Loucy (cell line): ENCODE measurements around the gene ZNHIT1.

Source experiments
- CTCF ChIP-seq: fragments of 200-600 bp; sonication (generic); conservative IDR thresholded peaks from 2 replicates; pipeline ENCODE4 v1.5.1; 2014; ENCODE audit warnings: mild to moderate bottlenecking, antibody characterized with exemption, low read length
- EZH2phosphoT487 ChIP-seq: fragments of 200-600 bp; IDR thresholded peaks from 2 replicates; pipeline ENCODE4 v1.6.1; 2018; ENCODE audit warnings: antibody characterized with exemption, mild to moderate bottlenecking, moderate library complexity, borderline replicate concordance

GRCh38 chr7:101168412-101169049 lies 49.4 kb upstream of the ZNHIT1 start:
- TF ChIP-seq CTCF (no peak), EZH2phosphoT487 (no peak)
